Nephron (organoid): ENCODE measurements around the gene GGT1.
A peak's percentile ranks its signal among the peaks of the same experiment; 100 is the strongest.

Experiments
- H3K27ac Mint-ChIP-seq, 3 experiments: 2 replicates each; pipeline ENCODE4 v1.8.0; 2020; ENCODE audit warnings: mixed read lengths in 3 of 3, mild to moderate bottlenecking in 2 of 3, moderate library complexity in 1 of 3
- H3K27me3 Mint-ChIP-seq: 2 replicates; pipeline ENCODE4 v1.8.0; 2021; ENCODE audit warnings: low read depth, mild to moderate bottlenecking, moderate library complexity, mixed read lengths
- H3K36me3 Mint-ChIP-seq: 2 replicates; pipeline ENCODE4 v1.8.0; 2020; ENCODE audit warnings: low read depth, mixed read lengths
- H3K4me1 Mint-ChIP-seq: 2 replicates; pipeline ENCODE4 v1.8.0; 2020; ENCODE audit warnings: mixed read lengths
- H3K4me3 Mint-ChIP-seq, 3 experiments: 2 replicates each; pipeline ENCODE4 v1.8.0; 2020; ENCODE audit warnings: mild to moderate bottlenecking in 3 of 3, mixed read lengths in 3 of 3, moderate library complexity in 2 of 3
- H3K9me3 Mint-ChIP-seq: 2 replicates; pipeline ENCODE4 v1.8.0; 2020; ENCODE audit warnings: mixed read lengths
- CTCF ChIP-seq, 3 experiments: fragments of 200-600 bp; sonication (generic); IDR thresholded peaks; one replicate each; pipeline ENCODE4 v1.5.0; 2021; ENCODE audit warnings: antibody characterized with exemption in 3 of 3; ENCODE audit not compliant: unreplicated experiment in 3 of 3

GGT1 gene

GRCh38 chr22:24571266-24571665, 31.7 kb upstream of the GGT1 start:
- Mint-ChIP-seq H3K4me3 (no peak overlapping the region), H3K4me1 (peaks cover 10% of the 10 kb centered on the region), H3K9me3 (no peaks in the 10 kb centered on the region), H3K27ac (no peak overlapping the region), H3K27me3 (no peaks in the 10 kb centered on the region), H3K36me3 (peaks cover 65% of the 10 kb centered on the region)
- TF ChIP-seq CTCF (IDR thresholded peaks at IDR 0.05; ENCODE audit: unreplicated experiment in 3 of 3) = no peak

- no peaks in the 10 kb centered on the region for H3K9me3 Mint-ChIP-seq
- no peak overlapping the region for H3K27ac Mint-ChIP-seq
- H3K36me3 Mint-ChIP-seq = peaks cover 40% of the 10 kb centered on the region
- H3K4me1 Mint-ChIP-seq = peaks cover 10% of the 10 kb centered on the region
- H3K4me3 Mint-ChIP-seq = no peak overlapping the region
- H3K27me3 Mint-ChIP-seq = no peaks in the 10 kb centered on the region
- no peak for TF ChIP-seq CTCF (IDR thresholded peaks at IDR 0.05; ENCODE audit: unreplicated experiment in 3 of 3)
Measured at GRCh38 chr22:24576778-24577177, 26.2 kb upstream of the GGT1 start.

GRCh38 chr22:24578355-24579257, 24.4 kb upstream of the GGT1 start:
- Mint-ChIP-seq H3K4me1 (peaks cover 15% of the 10 kb centered on the region), H3K4me3 (no peak overlapping the region), H3K36me3 (peaks cover 24% of the 10 kb centered on the region), H3K27ac (peak overlapping the region; percentile 39 to 70 (median 50)), H3K9me3 (no peaks in the 10 kb centered on the region), H3K27me3 (no peaks in the 10 kb centered on the region)
- no peak for TF ChIP-seq CTCF (IDR thresholded peaks at IDR 0.05; ENCODE audit: unreplicated experiment in 3 of 3)

- H3K27ac Mint-ChIP-seq = peak overlapping the region; percentile 9 to 70 (median 39)
- no peak overlapping the region for H3K4me3 Mint-ChIP-seq
- H3K9me3 Mint-ChIP-seq = no peaks in the 10 kb centered on the region
- no peak for TF ChIP-seq CTCF (IDR thresholded peaks at IDR 0.05; ENCODE audit: unreplicated experiment in 3 of 3)
- peaks cover 20% of the 10 kb centered on the region for H3K36me3 Mint-ChIP-seq
- peaks cover 22% of the 10 kb centered on the region for H3K4me1 Mint-ChIP-seq
- no peaks in the 10 kb centered on the region for H3K27me3 Mint-ChIP-seq
Measured at GRCh38 chr22:24579258-24579601, 23.8 kb upstream of the GGT1 start.

GRCh38 chr22:24580276-24580675, 22.7 kb upstream of the GGT1 start:
- Mint-ChIP-seq H3K36me3 (peaks cover 10% of the 10 kb centered on the region), H3K27me3 (no peaks in the 10 kb centered on the region), H3K9me3 (no peaks in the 10 kb centered on the region), H3K4me3 (no peak overlapping the region), H3K27ac (peak overlapping the region; percentile 20 to 45 (median 34)), H3K4me1 (peaks cover 22% of the 10 kb centered on the region)
- TF ChIP-seq CTCF (IDR thresholded peaks at IDR 0.05; ENCODE audit: unreplicated experiment in 3 of 3) = no peak
